Stimulated activated CD4-positive, alpha-beta T cell treated with anti-CD3 and anti-CD28 coated beads, Interleukin-4, amount 100 ng/mL, for 1 hour (primary cell): Measurements from ENCODE around the gene VWA7.

Source experiments
- DNase-seq: peaks from one replicate; pipeline ENCODE4 v3.0.0-alpha.2; 2020

The VWA7 gene

DNA sequence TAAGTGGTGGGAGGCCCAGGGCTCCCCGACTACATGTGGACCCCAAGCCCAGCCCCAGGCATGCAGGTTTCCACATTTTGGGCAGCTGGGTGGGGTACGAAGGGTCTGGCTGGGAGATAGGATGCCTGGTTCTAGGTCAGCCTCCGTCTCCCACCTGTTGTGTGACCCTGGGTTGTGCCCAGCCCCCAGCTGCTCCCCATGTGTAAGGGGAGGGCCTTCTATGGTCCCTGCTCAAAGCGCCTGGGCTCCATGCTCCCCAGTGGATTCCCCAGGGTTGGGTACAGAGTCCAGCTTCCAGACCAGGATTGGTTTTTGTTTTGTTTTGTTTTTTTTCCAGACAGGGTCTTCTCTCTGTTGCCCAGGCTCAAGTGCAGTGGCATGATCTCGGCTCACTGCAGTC is 1.1 kb upstream of the VWA7 start:
- no peak for DNase-seq

DNA sequence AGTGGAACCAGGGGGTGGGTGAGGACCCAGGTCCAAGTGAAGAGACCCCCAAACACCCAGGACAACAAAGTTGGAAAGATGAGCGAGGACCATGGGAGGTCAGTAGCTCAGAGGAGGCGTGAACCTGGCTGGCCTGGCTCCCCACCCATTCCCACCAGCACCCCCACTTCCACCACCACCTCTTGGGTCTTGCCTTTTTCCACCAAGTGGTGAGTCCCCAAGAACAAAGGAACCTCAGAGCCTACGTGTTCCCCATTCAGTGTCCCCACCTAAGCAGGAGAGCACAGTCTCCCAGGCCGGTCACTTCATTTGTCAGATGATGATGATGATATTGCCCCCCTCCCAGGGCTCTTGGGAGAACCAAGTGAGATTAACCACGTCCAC is 531 bp upstream of the VWA7 start:
- DNase-seq = no peak

DNA sequence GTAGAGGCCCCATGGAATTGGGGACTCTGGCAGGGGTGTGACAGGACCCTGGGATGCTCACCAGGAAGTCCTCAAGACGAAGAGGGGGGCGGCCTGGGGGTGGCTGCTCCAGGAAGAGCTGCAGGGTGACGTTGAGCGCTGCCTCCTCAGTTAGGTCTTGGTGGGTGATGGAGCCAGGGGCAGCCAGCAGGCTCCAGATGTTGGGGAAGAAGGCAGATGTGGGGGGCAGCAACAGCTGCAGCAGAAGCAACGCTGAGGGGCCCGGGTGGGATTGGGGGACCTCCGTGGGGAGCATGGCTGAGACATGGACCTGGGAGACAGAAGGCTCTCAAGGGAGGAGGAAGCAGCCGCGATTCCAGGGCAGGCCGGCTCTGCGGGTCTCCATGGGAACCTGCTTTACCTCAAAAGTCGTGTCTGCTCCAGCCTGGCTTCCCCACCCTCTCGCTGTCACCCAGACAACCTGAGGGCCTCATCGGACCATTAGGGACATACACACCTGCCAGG is 591 bp downstream of the VWA7 start:
- no peak for DNase-seq

DNA sequence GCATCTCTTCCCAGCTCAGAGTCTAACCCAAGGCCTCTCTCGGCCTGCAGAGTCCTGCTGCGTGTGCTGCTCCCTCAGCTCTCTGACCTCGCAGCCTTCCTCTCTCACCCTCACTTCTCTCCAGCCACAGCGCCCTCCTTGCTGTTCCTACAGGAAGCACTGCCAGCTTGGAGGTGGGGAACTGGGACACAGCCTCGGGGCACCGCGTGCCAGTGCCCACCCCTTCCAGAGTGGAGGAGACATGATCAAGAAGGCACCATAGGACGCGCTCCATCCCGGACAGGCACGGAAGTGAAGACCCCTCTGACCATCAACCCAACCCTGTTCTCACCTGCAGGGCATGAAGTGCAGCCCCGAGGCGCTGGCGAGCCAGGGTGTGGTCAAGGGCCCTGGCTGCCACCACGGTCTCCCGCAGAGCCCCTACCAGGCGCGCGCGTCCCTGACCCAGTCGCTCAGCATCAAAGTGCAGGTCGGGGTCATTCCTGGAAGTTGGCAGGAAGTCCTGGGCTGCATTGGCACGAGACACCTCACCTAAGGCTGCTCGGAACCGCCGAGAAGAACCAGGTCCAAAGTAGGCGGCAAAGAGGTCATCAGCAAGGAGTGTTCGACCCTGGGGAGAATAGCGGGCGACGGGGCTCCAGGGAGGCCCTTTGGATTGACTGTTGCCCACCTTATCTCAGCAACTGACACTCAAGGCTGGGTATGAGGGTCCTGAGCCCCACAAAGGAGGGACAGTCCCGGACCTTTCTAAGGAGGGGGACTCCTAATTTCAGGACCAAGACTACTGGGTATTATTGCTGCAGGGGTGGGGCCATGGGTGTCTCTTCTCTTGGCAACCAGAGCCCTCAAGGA is 1.3 kb downstream of the VWA7 start:
- DNase-seq = no peak

DNA sequence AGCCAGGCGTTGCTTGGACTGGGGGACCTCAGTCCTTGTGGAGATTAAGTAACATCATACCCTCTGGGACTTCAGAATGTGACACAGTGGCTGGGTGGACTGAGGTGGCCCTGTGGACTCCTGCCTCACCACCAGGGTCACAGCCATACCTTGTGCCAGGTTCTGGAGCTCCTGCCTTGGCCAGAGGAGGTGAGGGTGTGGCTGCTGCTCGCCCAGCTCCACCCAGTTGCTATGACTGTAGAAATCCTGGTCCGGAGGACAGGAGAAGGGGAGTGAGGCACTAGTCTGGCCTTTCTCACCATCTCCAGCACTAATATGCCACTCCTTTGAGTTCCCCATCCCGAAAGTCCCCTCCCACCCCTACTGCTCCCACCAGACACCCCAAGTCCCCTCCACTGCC is 1.9 kb downstream of the VWA7 start:
- no peak for DNase-seq

DNA sequence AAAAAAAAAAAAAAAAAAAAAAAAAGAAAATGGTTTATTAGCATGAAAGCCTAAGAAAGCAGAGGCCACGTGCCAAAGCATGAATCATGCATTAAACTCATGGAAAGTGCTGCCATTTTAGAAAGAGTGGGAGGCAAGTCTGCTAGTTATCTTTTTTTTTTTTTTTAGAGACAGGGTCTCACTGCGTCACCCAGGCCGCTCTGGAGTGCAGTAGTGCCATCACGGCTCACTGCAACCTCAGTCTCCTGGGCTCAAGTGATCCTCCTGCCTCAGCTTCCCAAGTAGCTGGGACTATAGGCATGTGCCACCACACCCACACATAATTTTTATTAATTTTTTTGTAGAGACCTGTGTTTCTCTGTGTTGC is 5.2 kb downstream of the VWA7 start:
- DNase-seq = peak; percentile 30

DNA sequence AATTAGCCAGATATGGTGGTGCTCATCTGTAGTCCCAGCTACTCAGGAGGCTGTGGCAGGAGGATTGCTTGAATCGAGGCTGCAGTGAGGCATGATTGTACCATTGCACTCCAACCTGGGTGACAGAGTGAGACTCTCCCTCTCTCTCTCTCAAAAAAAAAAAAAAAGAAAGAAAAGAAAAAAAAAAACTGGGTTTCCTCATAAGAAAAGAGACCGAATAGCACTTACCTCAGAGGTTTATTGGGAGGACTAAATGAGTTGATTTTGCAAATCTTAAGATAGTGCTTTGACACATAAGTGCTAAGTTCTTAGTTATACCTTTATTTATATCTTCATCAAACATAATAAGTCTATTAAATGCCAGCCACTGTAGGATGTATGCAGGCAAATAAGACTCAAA is 6.3 kb downstream of the VWA7 start:
- no peak for DNase-seq

DNA sequence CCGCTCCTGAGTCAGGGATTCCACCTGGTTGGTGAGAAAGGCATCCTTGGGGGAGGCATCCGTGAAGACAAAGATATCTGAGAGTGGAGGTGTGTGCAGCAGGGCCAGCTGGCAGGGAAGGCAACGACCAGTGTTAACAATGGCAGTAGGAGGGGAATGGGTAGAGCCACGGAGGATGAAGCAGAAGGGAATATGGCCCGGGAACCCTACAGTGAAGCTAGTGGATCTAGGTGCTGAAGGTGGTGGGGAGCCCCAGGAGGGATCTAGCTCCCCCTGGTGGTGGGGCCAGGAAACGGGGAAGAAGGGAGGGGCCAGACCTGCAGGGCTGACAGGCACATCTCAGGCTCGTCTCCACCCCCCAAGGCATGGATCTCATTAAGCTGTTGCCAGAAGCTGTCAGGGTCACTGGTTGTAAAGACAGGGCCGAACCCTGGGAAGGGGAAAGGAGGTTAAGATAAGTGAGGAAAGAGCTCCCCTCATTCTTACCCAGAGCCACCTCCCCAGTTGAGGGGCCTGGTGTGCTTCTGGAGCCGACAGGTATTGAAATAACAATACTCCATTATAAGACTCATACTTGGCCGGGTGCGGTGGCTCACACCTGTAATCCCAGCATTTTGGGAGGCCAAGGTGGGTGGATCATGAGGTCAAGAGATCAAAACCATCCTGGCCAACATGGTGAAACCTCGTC is 7.3 kb downstream of the VWA7 start:
- peak; percentile 76 for DNase-seq

DNA sequence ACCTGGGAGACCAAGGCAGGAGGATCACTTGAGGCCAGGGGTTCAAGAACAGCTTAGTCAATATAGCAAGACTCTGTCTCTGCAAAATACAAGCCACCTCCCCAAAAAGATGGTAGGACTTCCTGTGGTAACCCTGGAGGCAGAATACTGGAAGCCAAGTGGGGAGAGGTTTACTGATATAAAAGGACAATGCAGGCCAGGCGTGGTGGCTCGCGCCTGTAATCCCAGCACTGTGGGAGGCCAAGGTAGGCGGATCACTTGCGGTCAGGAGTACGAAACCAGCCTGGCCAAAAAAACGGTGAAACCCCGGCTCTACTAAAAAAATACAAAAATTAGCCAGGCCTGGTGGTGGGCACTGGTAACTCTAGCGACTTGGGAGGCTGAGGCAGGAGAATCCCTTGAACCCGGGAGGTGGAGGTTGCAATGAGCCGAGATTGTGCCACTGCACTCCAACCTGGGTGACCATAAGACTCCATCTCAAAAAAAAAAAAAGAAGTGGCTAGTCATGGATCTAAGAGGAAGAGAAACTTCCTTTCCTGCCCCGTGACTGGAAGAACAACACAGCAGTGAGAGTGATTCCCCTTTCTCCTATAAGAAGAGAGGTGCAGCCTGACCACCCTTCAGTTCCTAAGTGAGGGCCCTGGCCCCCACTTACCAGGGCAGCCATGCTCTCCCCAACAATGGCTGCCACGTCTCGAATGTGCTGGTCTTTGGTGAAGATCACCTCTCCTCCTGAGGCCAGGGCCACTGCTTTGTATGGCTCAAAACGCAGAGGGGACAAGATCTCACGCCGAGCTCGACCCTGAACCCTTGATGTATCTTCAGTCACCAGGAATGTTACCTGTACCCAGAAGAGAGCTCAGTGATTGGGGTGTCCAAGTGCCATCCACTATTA is 8.5 kb downstream of the VWA7 start:
- no peak for DNase-seq

DNA sequence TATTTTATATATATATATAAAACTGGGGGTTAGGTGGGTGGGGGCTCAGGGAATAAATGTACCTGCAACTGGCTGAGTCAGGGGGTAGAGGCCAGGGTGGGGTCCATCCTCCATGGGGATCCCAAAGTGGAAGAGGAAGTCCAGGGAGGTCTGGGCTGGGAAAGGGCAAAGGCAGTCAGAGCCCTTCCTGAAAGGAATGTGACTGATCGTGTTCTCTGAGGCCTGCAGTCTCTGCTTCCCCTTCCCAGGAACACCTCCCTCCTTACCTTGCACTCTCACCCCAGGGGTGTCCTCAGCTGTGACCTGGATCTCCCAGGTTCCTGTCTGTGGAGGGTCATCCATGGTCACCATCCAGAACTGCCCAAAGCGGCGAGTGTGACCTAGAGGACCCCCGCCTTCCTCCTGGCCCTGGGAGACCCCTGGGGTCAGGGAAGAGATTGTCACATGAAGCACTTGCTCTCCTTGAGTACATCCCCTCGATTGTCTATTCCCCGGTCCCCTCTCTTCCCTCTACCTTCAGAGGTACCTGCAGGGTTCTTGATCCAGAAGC is 10.0 kb downstream of the VWA7 start:
- DNase-seq = no peak

DNA sequence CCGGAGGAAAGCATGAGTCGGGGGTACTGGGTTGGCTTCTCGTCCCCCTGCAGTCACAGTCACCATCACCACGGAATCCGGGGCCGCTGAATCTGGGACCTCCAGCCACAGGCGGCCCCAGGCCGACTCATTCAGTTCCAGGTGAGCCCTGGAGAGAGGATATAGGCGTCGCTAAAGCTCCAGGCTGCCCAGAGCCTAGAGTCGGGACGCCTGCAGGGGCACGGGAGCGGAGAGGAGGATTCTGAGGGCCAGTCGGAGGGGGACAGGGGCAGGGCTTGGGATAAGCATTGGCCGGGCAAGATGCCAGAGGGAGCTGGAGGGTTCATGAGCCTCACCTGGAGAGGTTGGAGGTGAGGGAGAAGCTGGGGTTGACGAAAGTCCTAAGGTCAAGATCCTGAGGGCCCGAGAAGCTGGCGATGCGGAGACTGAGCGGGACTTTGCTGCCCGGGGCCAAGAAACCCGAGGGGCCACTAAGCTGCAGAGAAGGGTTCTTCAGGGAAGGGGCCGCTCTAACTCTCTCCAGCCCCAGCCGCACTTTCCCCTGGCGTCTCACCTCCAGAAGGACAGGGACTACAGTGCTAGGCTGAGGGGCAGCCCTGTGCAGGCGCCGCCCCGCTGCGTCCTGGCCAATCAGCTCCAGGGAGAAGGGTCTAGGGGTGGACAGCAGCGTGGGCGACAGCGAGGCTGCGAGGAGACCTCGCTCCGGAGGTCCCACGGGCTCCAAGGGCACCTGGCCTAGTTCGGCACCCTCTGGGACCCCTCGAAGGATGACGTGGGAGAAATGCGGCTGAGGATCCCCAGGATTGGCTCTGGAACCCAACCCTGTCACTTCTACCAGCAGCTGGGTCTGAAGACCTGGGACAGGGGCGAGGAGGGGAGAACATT is 11.0 kb downstream of the VWA7 start:
- DNase-seq = no peak

DNA sequence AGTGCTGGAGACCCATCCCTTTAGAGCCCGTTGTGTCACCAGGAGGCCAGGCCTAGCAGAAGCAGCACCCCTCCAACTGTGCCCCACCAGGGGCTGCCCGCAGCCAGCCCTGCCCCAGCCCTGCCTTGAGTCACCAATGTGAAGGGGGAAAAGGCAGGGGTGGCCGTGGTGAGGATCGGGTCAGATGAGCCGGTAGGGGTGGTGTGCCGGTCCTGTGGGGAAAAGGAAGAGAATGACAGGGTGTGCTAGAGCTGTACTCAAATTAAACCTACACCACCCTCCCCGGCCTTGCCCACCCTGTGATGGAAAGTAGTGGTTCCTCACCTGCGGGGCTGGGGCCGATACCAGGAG is 11.6 kb downstream of the VWA7 start:
- DNase-seq = no peak

DNA sequence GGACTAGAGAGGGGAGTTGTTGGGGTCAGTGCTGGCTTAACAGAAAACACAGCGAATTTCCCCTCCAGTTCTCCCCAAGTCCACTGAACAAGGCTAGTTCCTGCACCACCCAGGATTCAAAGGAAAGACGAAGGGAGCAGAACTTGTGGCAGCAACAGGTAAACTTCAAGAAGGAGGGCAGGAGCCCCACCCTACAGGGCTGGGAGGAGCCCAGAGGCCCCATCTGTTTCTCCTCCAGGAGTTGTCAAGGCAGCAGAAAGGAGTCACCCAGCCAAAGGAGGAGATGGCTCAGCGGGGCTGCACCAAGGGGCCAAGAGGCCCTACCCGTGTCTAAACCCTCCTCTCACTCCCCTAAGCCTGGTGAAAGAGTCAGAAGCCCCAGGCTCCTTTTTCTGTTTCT is 12.9 kb downstream of the VWA7 start:
- no peak for DNase-seq

DNA sequence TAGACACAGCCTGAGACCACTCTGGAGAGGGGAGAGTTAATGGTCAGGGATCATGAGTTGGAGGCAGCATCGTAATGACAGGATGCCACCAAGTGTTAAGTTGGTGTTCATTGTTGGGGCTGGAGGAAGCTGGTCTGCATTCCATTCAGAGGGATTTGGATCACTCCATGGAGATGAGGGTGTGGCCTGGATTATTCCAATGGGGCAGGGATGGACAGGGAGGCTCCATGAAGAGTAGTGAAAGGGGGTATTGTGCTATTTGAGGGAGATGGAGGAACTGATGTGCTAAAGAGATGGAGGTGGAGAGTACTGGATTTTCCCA is 13.5 kb downstream of the VWA7 start:
- no peak for DNase-seq

DNA sequence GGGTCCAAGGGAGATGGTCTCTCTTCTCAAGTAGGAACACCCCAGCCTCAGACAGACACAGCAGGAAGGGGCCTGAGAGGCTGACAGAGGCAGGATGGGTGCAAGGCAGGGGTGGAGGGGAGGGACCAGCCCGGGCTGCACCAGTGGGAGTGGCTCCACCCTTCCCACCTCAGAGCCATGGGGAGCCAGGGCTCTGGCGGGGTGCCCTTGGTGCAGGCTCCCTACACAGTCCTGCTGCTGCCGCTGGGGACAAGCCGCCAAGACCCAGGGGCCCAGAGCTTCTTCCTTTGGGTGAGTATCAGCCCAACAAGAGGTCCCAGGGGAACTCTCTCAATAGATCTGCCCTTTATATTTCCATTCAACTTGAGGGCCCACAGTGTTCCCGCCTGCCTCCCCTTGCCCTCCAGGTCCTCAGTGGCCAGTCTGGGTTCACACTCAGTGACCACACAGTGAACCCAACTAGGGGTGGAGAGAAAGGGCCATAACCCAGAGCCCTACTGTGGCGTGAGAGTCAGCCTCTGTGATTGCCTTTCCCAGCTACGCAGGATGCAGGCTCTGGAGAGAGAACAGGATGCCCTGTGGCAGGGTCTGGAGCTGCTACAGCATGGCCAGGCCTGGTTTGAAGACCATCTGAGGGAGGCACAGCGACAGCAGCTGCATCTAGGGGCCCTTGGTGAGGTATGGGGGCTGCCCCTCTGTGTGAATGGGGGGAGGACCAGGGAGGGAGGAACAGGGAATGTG is 14.1 kb downstream of the VWA7 start:
- DNase-seq = no peak

DNA sequence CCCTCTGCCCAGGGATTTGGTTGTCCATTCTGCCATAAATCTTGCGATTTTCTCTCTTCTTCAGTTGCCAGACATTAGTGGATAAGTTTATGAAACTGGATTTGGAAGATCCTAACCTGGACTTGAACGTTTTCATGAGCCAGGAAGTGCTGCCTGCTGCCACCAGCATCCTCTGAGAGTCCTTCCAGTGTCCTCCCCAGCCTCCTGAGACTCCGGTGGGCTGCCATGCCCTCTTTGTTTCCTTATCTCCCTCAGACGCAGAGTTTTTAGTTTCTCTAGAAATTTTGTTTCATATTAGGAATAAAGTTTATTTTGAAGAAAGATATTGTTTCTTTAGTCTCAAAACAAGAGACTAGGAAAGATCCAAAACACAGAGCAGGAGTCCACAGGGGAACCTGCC is 14.8 kb downstream of the VWA7 start, which contains the start of gene SAPCD1:
SAPCD1 (plus strand) TSS at position 301 of the 400 bp plus-strand sequence. CDS start 399 bp downstream, outside the sequence.
- DNase-seq = no peak

DNA sequence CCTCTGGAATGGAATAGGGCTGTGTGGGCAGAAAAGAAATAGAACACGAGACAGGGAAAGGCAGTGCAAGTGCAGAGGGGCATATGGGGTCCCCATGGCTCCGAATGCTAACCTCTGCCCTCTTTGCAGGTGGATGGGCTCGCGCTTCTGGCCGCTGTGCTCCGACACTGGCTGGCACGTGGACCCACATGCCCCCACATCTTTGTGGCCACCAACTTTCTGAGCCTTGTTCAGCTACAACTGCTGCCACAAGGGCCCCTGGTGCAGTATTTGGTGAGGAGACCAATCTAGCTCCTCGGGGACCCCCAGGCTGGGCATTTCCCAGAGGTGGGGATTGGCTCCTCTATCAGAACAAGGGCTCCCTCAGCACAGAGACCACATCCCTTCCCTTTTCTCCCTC is 15.8 kb downstream of the VWA7 start:
- no peak for DNase-seq

DNA sequence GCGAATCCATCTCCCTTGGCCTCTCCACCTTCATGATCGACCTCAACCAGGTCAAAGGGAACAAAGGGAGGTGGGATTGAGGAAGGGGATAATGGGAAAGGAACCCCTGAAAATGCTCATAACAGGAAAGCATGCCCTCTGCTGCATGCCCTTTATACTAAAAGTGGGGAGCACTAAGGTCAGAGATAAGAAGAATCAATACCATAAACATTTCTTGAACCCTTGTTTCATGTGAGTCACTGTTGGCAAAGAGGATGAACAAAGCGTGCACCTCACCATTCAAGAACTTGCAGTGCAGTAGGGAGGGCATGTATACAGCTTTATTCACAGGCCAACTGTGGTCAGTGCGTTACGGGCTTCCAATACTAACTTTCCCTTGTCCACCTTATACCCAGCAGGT is 16.3 kb downstream of the VWA7 start:
- DNase-seq = no peak

DNA sequence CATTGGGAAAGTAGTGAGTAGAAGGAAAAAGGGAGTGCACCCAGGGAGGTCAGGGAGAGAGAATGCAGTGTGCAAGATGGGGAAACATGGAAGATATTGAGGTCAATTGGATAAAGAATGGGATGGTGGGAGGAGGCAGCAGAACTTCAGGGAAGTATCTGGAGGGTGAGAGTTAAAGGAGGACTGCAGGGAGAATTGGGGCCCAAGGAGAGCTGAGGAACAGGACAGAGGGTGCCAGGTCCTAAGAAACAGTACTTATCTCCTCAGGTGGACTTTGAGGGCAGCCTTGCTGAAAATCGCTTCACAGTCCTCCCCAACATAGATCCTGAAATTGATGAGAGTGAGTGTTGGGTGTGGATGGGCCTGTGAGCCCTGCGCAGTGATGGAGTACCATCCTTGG is 18.8 kb downstream of the VWA7 start:
- DNase-seq = no peak

DNA sequence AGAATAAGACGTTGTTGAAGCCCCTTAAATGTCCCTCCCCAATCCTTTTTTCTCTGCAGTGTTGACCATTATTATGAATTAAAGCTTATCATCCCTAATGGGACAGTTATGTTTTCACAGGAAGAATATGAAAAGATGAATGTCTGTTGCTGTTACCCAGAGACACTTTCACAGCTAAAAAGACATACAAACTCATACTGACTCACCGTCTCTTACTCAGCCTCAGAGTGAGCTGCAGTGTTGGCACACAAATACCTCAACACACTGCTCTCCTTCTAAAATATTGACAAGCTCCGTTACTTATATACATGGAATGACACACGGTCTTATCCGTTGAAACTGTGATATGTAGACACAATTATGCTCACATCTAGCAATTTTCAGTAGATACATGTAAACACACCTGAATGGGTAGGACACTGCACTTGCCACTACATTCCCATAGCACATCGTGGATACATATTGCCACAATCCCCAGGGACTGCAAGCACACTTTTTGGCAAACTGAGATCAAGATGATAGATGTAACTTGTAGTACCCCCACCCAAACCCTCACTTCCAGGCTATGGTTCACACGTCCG is 24.3 kb downstream of the VWA7 start:
- DNase-seq = no peak

DNA sequence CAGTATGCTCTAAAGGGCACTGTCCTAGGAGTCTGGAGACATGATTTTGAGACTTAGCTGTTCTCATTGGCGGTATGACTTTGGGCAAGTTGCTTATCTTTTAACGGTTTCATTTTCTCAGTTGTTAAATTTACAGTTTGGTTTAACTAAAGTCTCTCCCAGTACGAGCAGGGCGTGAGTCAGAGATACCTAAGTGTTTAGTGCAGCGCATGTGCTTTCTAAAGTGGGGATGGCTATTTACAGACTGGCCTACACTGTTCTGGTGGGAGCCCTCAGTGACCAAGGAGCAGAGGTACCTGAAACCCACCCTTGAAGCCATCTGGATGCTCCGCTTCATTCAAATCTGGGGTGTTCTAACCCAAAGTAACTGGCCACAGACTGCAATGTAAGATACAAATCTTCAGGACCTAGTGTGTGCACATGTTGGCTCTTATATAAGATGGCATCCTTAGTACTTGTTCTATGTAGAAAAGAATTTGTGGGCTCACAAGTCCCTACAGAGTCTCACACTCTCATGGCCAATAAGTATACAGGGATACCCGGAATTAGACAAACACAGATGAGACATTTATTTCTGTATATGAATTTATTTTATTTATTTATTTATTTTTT is 26.6 kb downstream of the VWA7 start:
- no peak for DNase-seq
